ENCODE measurements around the gene REXO2.

The REXO2 gene

GRCh38 chr11:114439229-114440120 is at the start of gene REXO2:
Gene REXO2 (plus strand): TSS chr11:114439467. CDS start chr11:114439529, 62 bp downstream.
- DNase-seq (ENCODE audit: low read depth, low spot score): peak; percentile 83

- no peak for DNase-seq (ENCODE audit: low read depth, low spot score)
Measured at GRCh38 chr11:114392735-114393667, 46.3 kb upstream of the REXO2 start.

GRCh38 chr11:114395736-114396135 is 43.5 kb upstream of the REXO2 start:
- no peak for DNase-seq (ENCODE audit: low read depth, low spot score)

- DNase-seq (ENCODE audit: low read depth, low spot score): no peak
Measured at GRCh38 chr11:114396916-114397315, 42.4 kb upstream of the REXO2 start.

- no peak for DNase-seq (ENCODE audit: low read depth, low spot score)
Measured at GRCh38 chr11:114397349-114397982, 41.8 kb upstream of the REXO2 start.

GRCh38 chr11:114398303-114398920 is 40.9 kb upstream of the REXO2 start:
- DNase-seq (ENCODE audit: low read depth, low spot score): no peak

GRCh38 chr11:114399490-114400215 is 39.6 kb upstream of the REXO2 start:
- no peak for DNase-seq (ENCODE audit: low read depth, low spot score)

- DNase-seq (ENCODE audit: low read depth, low spot score): peak; percentile 95
Measured at GRCh38 chr11:114400216-114400914, 38.9 kb upstream of the REXO2 start, which contains the start of the genes C11orf71 and RBM7. Gene C11orf71 (minus strand): TSS chr11:114400511. CDS start chr11:114400331, 180 bp downstream. Gene RBM7 (plus strand): TSS chr11:114400666. CDS start chr11:114400672, 6 bp downstream.

GRCh38 chr11:114400915-114401223 is 38.4 kb upstream of the REXO2 start:
- no peak for DNase-seq (ENCODE audit: low read depth, low spot score)

GRCh38 chr11:114401311-114401710 is 38.0 kb upstream of the REXO2 start:
- no peak for DNase-seq (ENCODE audit: low read depth, low spot score)

GRCh38 chr11:114412946-114413345 is 26.3 kb upstream of the REXO2 start:
- no peak for DNase-seq (ENCODE audit: low read depth, low spot score)

GRCh38 chr11:114413958-114414357 is 25.3 kb upstream of the REXO2 start:
- DNase-seq (ENCODE audit: low read depth, low spot score): no peak

- no peak for DNase-seq (ENCODE audit: low read depth, low spot score)
Measured at GRCh38 chr11:114416441-114416961, 22.8 kb upstream of the REXO2 start.

GRCh38 chr11:114426280-114426679 is 13.0 kb upstream of the REXO2 start:
- no peak for DNase-seq (ENCODE audit: low read depth, low spot score)

GRCh38 chr11:114430290-114430689 is 9.0 kb upstream of the REXO2 start:
- no peak for DNase-seq (ENCODE audit: low read depth, low spot score)

GRCh38 chr11:114432893-114433292 is 6.4 kb upstream of the REXO2 start:
- DNase-seq (ENCODE audit: low read depth, low spot score): no peak

GRCh38 chr11:114433376-114433775 is 5.9 kb upstream of the REXO2 start:
- DNase-seq (ENCODE audit: low read depth, low spot score): no peak

- no peak for DNase-seq (ENCODE audit: low read depth, low spot score)
Measured at GRCh38 chr11:114438303-114438702, 964 bp upstream of the REXO2 start.

GRCh38 chr11:114440121-114440860 is 1.0 kb downstream of the REXO2 start:
- no peak for DNase-seq (ENCODE audit: low read depth, low spot score)

Measured in activated naive CD8-positive, alpha-beta T cell treated with anti-CD3 and anti-CD28 coated beads, Interleukin-2, amount 50 U/mL, for 16 hours (primary cell).